ENCODE data around the gene PIN4. TPM values are rescaled to one million over a fixed set of nuclear protein-coding genes. Genes with fewer than 3 reads are reported as not detected.

The PIN4 gene
- total RNA-seq, 1 donor from 2014 or later, result 9.8 TPM

- no peak overlapping the region for H3K27ac ChIP-seq
- no peak overlapping the region for H3K4me3 ChIP-seq
- intact Hi-C loops (cut with DNase I), result no loop called here
- DNase-seq (no peak), ATAC-seq (no peak)
- H3K36me3 ChIP-seq, result peaks cover 16% of the 10 kb centered on the region
- no peaks in the 10 kb centered on the region for H3K4me1 ChIP-seq
- H3K27me3 ChIP-seq (ENCODE audit: low read depth), result no peaks in the 10 kb centered on the region
- no peak for TF ChIP-seq CTCF (IDR thresholded peaks at IDR 0.05)
- no peaks in the 10 kb centered on the region for H3K9me3 ChIP-seq
Measured at GRCh38 chrX:72141372-72142004, 40.1 kb upstream of the PIN4 start.

- TF ChIP-seq CTCF (IDR thresholded peaks at IDR 0.05), result no peak
- no peak overlapping the region for H3K4me3 ChIP-seq
- no peak overlapping the region for H3K27ac ChIP-seq
- no peaks in the 10 kb centered on the region for H3K4me1 ChIP-seq
- no peak for DNase-seq
- no peaks in the 10 kb centered on the region for H3K27me3 ChIP-seq (ENCODE audit: low read depth)
- no peak for ATAC-seq
- H3K9me3 ChIP-seq, result no peaks in the 10 kb centered on the region
- intact Hi-C loops (cut with DNase I), result no loop called here
- H3K36me3 ChIP-seq, result peaks cover 16% of the 10 kb centered on the region
Measured at GRCh38 chrX:72142094-72142793, 39.3 kb upstream of the PIN4 start.

DNA sequence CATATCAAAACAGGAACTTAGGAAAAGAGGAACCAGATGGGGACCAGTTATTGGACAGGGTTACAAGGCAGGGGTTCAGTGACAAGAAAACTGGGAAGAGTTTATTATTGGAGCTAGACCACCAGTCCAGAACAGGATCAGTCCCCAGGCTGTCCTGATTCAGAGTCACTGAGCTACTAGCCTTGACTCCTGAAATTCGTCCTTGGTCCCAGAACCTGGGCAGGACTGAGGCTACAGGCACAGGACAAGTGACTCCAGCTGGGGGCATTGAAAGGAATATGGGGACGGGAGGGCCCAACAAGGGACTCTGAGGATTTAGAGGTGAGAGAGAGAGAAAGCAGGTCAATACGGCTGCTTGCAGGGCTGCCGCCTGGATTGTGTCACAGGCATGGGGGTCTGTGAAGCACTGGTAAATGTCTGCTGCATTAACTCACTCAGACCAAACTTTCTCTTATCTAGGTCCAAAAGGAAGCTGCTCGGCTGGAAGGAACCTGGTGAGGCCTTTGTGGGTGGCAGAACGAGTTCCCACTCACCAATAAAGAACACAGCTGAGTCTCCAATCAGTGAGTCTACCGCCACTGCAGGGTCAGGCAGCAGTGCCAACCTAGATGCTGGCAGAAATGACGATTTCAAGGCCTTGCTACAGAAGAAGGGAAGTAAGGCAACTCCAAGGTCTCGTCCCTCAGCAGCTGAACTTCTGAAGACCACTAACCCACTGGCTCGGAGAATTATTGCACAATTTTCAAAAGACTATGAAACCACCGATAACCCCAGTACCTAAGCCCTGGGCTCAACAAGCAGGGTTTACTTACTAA is 38.6 kb upstream of the PIN4 start:
- DNase-seq, result no peak

DNA sequence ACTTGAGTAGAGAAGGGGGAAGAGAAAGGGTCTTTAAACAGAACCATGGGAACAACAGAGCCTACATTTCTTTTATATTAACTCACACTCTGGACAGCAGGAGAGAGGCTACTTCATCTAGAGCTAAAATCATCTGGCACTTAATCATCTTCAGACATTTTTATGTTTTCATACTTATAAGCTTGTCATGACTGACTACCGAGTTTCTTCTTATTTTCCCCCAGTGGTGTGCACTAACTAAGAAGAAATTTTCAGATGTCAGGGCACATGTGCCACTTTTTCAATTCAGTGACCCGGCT is 38.0 kb upstream of the PIN4 start:
- intact Hi-C loops (cut with DNase I), result no loop called here
- ATAC-seq, result no peak
- Histone ChIP-seq H3K36me3 (peaks cover 16% of the 10 kb centered on the region), H3K4me1 (no peaks in the 10 kb centered on the region), H3K4me3 (no peak overlapping the region), H3K27me3 (ENCODE audit: low read depth) (no peaks in the 10 kb centered on the region), H3K27ac (no peak overlapping the region), H3K9me3 (no peaks in the 10 kb centered on the region)
- TF ChIP-seq CTCF (IDR thresholded peaks at IDR 0.05), result no peak
- DNase-seq, result no peak

More for the DNA sequence above, 38.6 kb upstream of the PIN4 start:
- H3K27me3 ChIP-seq (ENCODE audit: low read depth), result no peaks in the 10 kb centered on the region
- intact Hi-C loops (cut with DNase I), result no loop called here
- H3K9me3 ChIP-seq, result no peaks in the 10 kb centered on the region
- H3K27ac ChIP-seq, result no peak overlapping the region
- no peak overlapping the region for H3K4me3 ChIP-seq
- no peak for TF ChIP-seq CTCF (IDR thresholded peaks at IDR 0.05)
- H3K4me1 ChIP-seq, result no peaks in the 10 kb centered on the region
- no peak for ATAC-seq
- H3K36me3 ChIP-seq, result peaks cover 16% of the 10 kb centered on the region

- H3K9me3 ChIP-seq, result no peaks in the 10 kb centered on the region
- intact Hi-C loops (cut with DNase I), result no loop called here
- DNase-seq (no peak), ATAC-seq (no peak)
- H3K4me3 ChIP-seq, result no peak overlapping the region
- no peak for TF ChIP-seq CTCF (IDR thresholded peaks at IDR 0.05)
- H3K27me3 ChIP-seq (ENCODE audit: low read depth), result no peaks in the 10 kb centered on the region
- H3K27ac ChIP-seq, result no peak overlapping the region
- no peaks in the 10 kb centered on the region for H3K4me1 ChIP-seq
- peaks cover 7% of the 10 kb centered on the region for H3K36me3 ChIP-seq
Measured at GRCh38 chrX:72145181-72145580, 36.4 kb upstream of the PIN4 start.

Measured in lower lobe of right lung (tissue), 2 donors.